Forelimb muscle (tissue), 1 donor: Measurements from ENCODE around the gene LHX3. TPM values are rescaled to one million over a fixed set of nuclear protein-coding genes. Genes with fewer than 3 reads are reported as not detected.

Experiments
- DNase-seq: peaks from one replicate; pipeline ENCODE4 v3.0.0-alpha.2; 2013; ENCODE audit warnings: low read depth
- polyA plus RNA-seq: library from polyadenylated mRNA; unstranded; fragments of 120-200 nt; gene quantifications from one replicate; pipeline ENCODE4 v1.2.1, GENCODE V29; 2013; ENCODE audit not compliant: insufficient read length

The LHX3 gene
- polyA plus RNA-seq, 1 donor: not detected

- DNase-seq: no peak
Observed at GRCh38 chr9:136192289-136193126, 12.4 kb downstream of the LHX3 start.

- DNase-seq: no peak
Observed at GRCh38 chr9:136191960-136192286, 13.0 kb downstream of the LHX3 start.

GRCh38 chr9:136191099-136191959 lies 13.6 kb downstream of the LHX3 start:
- DNase-seq: no peak

GRCh38 chr9:136190656-136191055 lies 14.3 kb downstream of the LHX3 start:
- DNase-seq: no peak

- DNase-seq: no peak
Observed at GRCh38 chr9:136190237-136190601, 14.7 kb downstream of the LHX3 start.

GRCh38 chr9:136189394-136190236 lies 15.3 kb downstream of the LHX3 start:
- DNase-seq: no peak

GRCh38 chr9:136187683-136188586 lies 17.0 kb downstream of the LHX3 start:
- DNase-seq: no peak

- no peak for DNase-seq
Observed at GRCh38 chr9:136187197-136187596, 17.7 kb downstream of the LHX3 start.

GRCh38 chr9:136186386-136186785 lies 18.5 kb downstream of the LHX3 start:
- DNase-seq: no peak

GRCh38 chr9:136185596-136186366 lies 19.1 kb downstream of the LHX3 start:
- no peak for DNase-seq

- no peak for DNase-seq
Observed at GRCh38 chr9:136185066-136185465, 19.9 kb downstream of the LHX3 start.

- DNase-seq: no peak
Observed at GRCh38 chr9:136182850-136183422, 22.0 kb downstream of the LHX3 start.

- no peak for DNase-seq
Observed at GRCh38 chr9:136182420-136182787, 22.5 kb downstream of the LHX3 start.

GRCh38 chr9:136181784-136182419 lies 23.0 kb downstream of the LHX3 start:
- DNase-seq: no peak

- no peak for DNase-seq
Observed at GRCh38 chr9:136180586-136180985, 24.3 kb downstream of the LHX3 start.

GRCh38 chr9:136179761-136180160 lies 25.2 kb downstream of the LHX3 start:
- DNase-seq: no peak

- DNase-seq: no peak
Observed at GRCh38 chr9:136179101-136179616, 25.8 kb downstream of the LHX3 start.

- no peak for DNase-seq
Observed at GRCh38 chr9:136178773-136179075, 26.2 kb downstream of the LHX3 start.

- no peak for DNase-seq
Observed at GRCh38 chr9:136178061-136178772, 26.7 kb downstream of the LHX3 start.
